Liver (tissue), 9 donors: Measurements from ENCODE around the gene HSF2BP. TPM values are rescaled to one million over a fixed set of nuclear protein-coding genes. Genes with fewer than 3 reads are reported as not detected.
"Not testable (repeated sequence)": the region's sequence is repeated elsewhere in the genome, so short reads cannot be mapped to it uniquely, and the experiment has no call there.

Source experiments
- DNase-seq: peaks from one replicate; pipeline ENCODE4 v3.0.0-alpha.2; 2017; ENCODE audit warnings: low spot score
- H3K27ac ChIP-seq, 2 donors: one replicate each; pipeline ENCODE4 v1.7.0; 2013; ENCODE audit warnings: inconsistent platforms in 2 of 2, low read length in 2 of 2, control low read depth in 1 of 2, low read depth in 1 of 2, mild to moderate bottlenecking in 1 of 2
- H3K27me3 ChIP-seq, 4 donors: one replicate each; pipeline versions ENCODE4 v1.6.1 to v1.7.0; 2013; ENCODE audit warnings: low read length in 3 of 4, inconsistent platforms in 1 of 4, mild to moderate bottlenecking in 1 of 4, moderate library complexity in 1 of 4; ENCODE audit not compliant: control insufficient read depth in 4 of 4, insufficient read depth in 4 of 4
- H3K36me3 ChIP-seq, 4 donors: one replicate each; pipeline versions ENCODE4 v1.6.1 to v1.7.0; 2013; ENCODE audit warnings: low read length in 3 of 4, mild to moderate bottlenecking in 3 of 4, low read depth in 1 of 4, moderate library complexity in 1 of 4; ENCODE audit not compliant: control insufficient read depth in 4 of 4, insufficient read depth in 3 of 4
- H3K4me1 ChIP-seq, 4 donors: one replicate each; pipeline versions ENCODE4 v1.6.1 to v1.7.0; 2013; ENCODE audit warnings: low read length in 3 of 4, mild to moderate bottlenecking in 3 of 4, moderate library complexity in 1 of 4; ENCODE audit not compliant: control insufficient read depth in 4 of 4, insufficient read depth in 4 of 4
- H3K4me3 ChIP-seq, 3 donors: one replicate each; pipeline versions ENCODE4 v1.6.1 to v1.7.0; 2013; ENCODE audit warnings: low read length in 3 of 3, control low read depth in 1 of 3, low read depth in 1 of 3, mild to moderate bottlenecking in 1 of 3
- H3K9ac ChIP-seq, 2 donors: one replicate each; pipeline ENCODE4 v1.7.0; 2013; ENCODE audit warnings: low read length in 2 of 2, mild to moderate bottlenecking in 2 of 2, moderate library complexity in 2 of 2, control low read depth in 1 of 2, low read depth in 1 of 2
- H3K9me3 ChIP-seq, 4 donors: one replicate each; pipeline versions ENCODE4 v1.6.1 to v1.7.0; 2013; ENCODE audit warnings: low read length in 3 of 4; ENCODE audit not compliant: control insufficient read depth in 4 of 4
- WGBS: extraction: QIAGEN DNeasy Blood & Tissue Kit; methylation state at CpG from one replicate; pipeline ENCODE4 v1.1.7; 2013; 5-methylcytosine and 5-hydroxymethylcytosine counted together
- polyA plus RNA-seq, 2 donors: library from polyadenylated mRNA; stranded (reverse) in 1 of 2; unstranded in 1 of 2; fragments of 200-250 nt in 1 of 2; fragments of >200 nt in 1 of 2; fragmentation: Nextera tagmentation in 1 of 2; extraction: Ambion mirVana in 1 of 2; gene quantifications; one replicate each; pipeline versions ENCODE4 v1.2.1 to v1.2.3, GENCODE V29; 2013 to 2015
- total RNA-seq, 2 donors: library from RNA; depleted of rRNA; stranded (reverse); fragments of >200 nt; gene quantifications; one replicate each; pipeline ENCODE4 v1.2.3, GENCODE V29; 2014
- donor health status: healthy.
- donor health status: healthy.
- donor health status: healthy.
- donor health status: healthy.
- donor health status: healthy.

Gene HSF2BP
- total and polyA plus RNA-seq, 4 donors = 0.14 to 0.33 (median 0.16) TPM; not detected in 1

DNA sequence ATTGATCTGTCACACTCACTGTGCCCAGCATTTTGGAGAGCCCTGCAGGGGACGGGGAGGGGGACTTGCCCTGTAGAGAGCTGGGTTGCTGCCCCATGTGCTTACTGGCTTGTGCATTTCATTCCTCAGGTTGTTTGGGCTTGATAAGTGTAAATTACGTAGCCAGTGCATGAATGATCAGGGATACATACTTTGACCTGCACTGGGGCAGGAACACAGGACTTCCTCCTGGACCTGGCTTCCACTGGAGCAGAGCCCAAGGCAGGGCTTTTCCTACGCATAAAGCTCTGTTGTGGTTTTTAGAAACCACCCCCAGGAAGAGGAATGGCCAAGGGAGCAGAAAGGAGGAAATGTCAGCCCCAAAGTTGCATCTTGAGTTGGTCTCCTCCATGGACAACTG lies 144.5 kb downstream of the HSF2BP start:
- not testable (repeated sequence) for H3K27me3 ChIP-seq, H3K36me3 ChIP-seq, H3K9ac ChIP-seq, H3K27ac ChIP-seq, H3K9me3 ChIP-seq, DNase-seq, H3K4me3 ChIP-seq, H3K4me1 ChIP-seq
- WGBS = no CpG with 5 or more reads among the region's 3 CpGs

DNA sequence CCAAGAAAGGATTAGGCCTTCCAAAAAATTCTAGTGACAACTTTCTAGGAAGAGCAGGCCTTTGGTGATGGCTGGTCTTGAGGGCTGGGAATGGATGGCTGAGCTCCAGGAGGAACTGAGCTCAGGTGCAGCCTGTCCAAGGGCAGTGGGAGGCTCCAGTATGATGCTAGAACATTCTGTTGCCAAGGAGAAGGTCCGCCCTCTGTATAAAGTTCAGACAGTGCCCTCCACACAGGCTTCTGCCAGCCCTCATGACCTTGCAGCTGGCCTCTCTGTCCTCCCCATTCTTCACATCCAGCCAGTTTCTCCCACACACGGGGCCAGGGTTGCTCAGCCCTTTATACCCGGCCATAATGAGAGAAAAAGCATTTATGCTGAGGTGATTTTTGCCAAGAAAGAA lies 146.3 kb downstream of the HSF2BP start:
- not testable (repeated sequence) for H3K9me3 ChIP-seq, H3K4me3 ChIP-seq, H3K9ac ChIP-seq, H3K4me1 ChIP-seq, H3K27me3 ChIP-seq, DNase-seq, H3K27ac ChIP-seq, H3K36me3 ChIP-seq
- WGBS = no CpG with 5 or more reads among the region's 3 CpGs

GRCh38 chr21:43511209-43511608 lies 148.1 kb downstream of the HSF2BP start:
- H3K9ac ChIP-seq, DNase-seq, H3K27ac ChIP-seq, H3K9me3 ChIP-seq, H3K36me3 ChIP-seq, H3K4me1 ChIP-seq, H3K4me3 ChIP-seq, H3K27me3 ChIP-seq: not testable (repeated sequence)
- no CpG with 5 or more reads among the region's 4 CpGs for WGBS

DNA sequence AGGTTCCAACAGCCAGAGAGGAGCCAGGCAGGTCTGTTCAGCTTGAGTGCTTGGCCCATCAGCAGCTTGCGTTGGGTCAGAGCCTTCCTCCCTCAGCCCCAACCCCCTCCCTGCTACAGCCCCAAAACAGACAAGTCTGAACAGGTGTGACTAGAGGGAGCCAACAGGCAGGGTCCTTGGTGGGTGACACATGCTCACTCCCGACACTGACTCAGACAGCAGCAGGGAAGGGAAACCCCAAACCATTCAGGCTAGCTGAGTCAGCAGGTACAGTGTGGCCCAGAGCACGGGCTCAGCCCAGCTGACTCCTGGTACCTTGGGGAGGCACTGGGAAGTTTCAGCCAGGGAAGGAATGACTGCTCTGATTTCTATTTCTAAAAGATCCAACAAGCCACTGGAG lies 148.6 kb downstream of the HSF2BP start:
- H3K36me3 ChIP-seq, H3K4me3 ChIP-seq, DNase-seq, H3K27ac ChIP-seq, H3K9ac ChIP-seq, H3K9me3 ChIP-seq, H3K4me1 ChIP-seq, H3K27me3 ChIP-seq: not testable (repeated sequence)
- WGBS = no CpG with 5 or more reads among the region's 3 CpGs

GRCh38 chr21:43503892-43504291 lies 155.4 kb downstream of the HSF2BP start:
- H3K4me1 ChIP-seq, H3K4me3 ChIP-seq: not testable (repeated sequence)

DNA sequence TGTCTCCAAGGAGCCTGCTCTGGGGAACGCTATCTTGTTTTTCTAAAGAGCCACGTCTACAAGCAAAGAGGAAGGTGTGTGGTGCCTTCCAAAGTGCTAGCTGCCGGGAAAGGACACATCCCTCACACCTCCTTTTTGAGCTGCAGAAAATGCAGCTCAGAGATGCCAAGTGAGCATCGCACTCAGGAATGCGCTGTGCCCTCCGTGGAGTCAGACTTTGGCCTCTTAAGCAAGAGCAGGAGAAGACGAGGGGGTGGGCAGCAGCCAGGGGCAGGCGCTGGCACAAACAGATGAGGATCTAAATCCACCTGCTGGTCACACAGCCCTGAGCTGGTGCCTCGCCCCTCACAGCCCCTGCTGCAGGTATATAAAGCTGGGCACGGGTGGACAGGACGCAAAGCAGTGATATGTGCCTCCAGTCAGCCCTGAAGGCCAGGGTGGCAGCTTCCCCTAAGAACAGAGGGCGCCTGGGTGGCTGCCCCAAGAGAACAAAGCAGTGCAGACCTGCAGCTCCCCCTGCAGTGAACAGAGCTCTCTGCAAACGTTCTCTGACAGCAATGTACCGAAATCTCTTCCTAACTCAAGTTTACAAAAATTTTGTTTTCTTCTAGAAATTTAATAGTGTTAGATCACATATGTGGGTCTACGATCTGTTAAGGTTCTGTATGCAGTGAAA lies 156.1 kb downstream of the HSF2BP start:
- H3K27ac ChIP-seq, H3K27me3 ChIP-seq, H3K4me1 ChIP-seq, DNase-seq, H3K36me3 ChIP-seq, H3K9ac ChIP-seq, H3K9me3 ChIP-seq, H3K4me3 ChIP-seq: not testable (repeated sequence)
- no CpG with 5 or more reads among the region's 15 CpGs for whole genome bisulfite sequencing

More at GRCh38 chr21:43503892-43504291, 155.4 kb downstream of the HSF2BP start:
- not testable (repeated sequence) for H3K36me3 ChIP-seq, H3K27me3 ChIP-seq, H3K27ac ChIP-seq, DNase-seq, H3K9me3 ChIP-seq, H3K9ac ChIP-seq
- no CpG with 5 or more reads among the region's 13 CpGs for WGBS

DNA sequence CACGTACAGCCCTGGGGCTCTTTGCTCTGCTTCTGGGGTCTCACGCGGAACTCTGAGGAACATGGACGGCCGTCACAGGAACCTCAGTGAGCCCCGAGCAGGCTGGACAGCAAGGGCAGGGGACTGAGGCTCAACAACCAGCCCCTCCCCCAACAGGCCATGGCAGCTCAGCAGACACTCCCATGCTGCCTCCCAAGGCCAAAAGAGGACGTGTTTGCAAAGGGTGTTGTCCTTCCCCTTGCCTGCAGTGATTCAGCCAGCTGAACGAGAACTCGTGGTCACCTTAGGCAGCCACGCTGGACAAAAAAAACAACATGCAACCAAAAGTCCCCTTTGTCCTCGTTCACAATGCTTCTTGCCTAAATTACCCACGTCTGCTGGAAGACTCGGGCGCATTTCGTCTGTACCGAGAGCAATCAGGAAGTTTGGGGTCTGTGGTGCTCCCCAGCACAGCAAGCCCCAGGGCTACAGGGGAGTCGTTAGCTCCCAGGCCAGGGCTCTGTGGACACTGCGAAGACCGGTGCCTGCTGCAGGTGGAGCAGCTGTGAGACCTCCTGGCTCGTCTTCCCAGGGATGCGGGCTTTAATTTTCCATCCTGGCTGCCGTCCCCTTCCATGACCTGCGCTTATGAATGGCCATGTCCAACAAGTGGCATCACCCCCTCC lies 156.7 kb downstream of the HSF2BP start:
- not testable (repeated sequence) for H3K36me3 ChIP-seq, H3K9ac ChIP-seq, H3K27ac ChIP-seq, DNase-seq, H3K27me3 ChIP-seq, H3K9me3 ChIP-seq, H3K4me1 ChIP-seq, H3K4me3 ChIP-seq
- WGBS = no CpG with 5 or more reads among the region's 23 CpGs

DNA sequence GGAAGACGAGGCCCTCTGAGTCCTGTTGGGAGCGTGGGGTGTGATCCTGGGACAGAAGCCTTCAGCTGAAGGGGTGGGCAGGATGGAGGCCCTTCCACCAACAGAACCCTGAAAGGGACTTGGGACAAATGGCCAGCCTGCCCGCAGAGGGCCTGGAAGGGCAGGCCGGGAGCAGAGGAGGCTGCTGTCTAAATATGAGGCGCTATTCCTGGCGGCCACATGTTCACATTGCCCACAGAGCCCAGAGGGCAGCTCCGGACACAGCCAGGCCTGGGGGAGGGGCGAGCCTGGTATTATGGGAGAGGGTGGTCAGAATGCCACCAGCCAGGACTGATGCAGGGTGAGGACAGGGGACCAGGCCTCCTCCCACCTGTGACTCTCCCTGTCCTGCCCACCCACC lies 160.4 kb downstream of the HSF2BP start:
- not testable (repeated sequence) for H3K4me3 ChIP-seq, H3K9ac ChIP-seq, H3K4me1 ChIP-seq, H3K27ac ChIP-seq, DNase-seq, H3K9me3 ChIP-seq, H3K36me3 ChIP-seq, H3K27me3 ChIP-seq
- 80% methylated on average over 1 of the region's 8 CpGs for WGBS
